K562 (cell line): Measurements from ENCODE around the gene MARS2.
"Not testable (repeated sequence)": the region's sequence is repeated elsewhere in the genome, so short reads cannot be mapped to it uniquely, and the experiment has no call there.

ENCODE experiments used
- FOS ChIP-seq: IDR thresholded peaks from 3 replicates; pipeline ENCODE4 v1.6.1; 2011; ENCODE audit not compliant: insufficient read length; ENCODE audit errors: extremely low read depth
- MYNN ChIP-seq, 2 experiments: sonication (generic); formaldehyde crosslinking in 1 of 2; IDR thresholded peaks; 2 replicates each; pipeline versions ENCODE4 v1.5.0 to v1.6.1; 2016 to 2020; ENCODE audit warnings: antibody characterized with exemption in 1 of 2, missing genetic modification reagents in 1 of 2
- TEAD4 ChIP-seq, 2 experiments: sonication (generic) in 1 of 2; formaldehyde crosslinking in 1 of 2; IDR thresholded peaks; 2 replicates each; pipeline versions ENCODE4 v1.6.1 to v1.8.0; 2012 to 2022; ENCODE audit warnings: borderline replicate concordance in 1 of 2, inconsistent platforms in 1 of 2, low read length in 1 of 2, mild to moderate bottlenecking in 1 of 2, missing genetic modification reagents in 1 of 2
- ZZZ3 ChIP-seq: fragments of 450-650 bp; IDR thresholded peaks from 2 replicates; pipeline ENCODE4 v1.6.1; 2016; ENCODE audit warnings: antibody characterized with exemption, mild to moderate bottlenecking, moderate library complexity
- TF ChIP-seq, protein P1 (sequence below), 3 experiments: IDR thresholded peaks in 2 of 3; conservative IDR thresholded peaks in 1 of 3; 2 replicates each; pipeline ENCODE4 v1.5.1; 2011 to 2012; ENCODE audit warnings: low read length in 3 of 3, mild to moderate bottlenecking in 3 of 3, control low read depth in 2 of 3, improper control_type of control experiment in 1 of 3, inconsistent platforms in 1 of 3, low read depth in 1 of 3, mixed read lengths in 1 of 3, moderate library complexity in 1 of 3; ENCODE audit not compliant: insufficient read depth in 2 of 3
- TF ChIP-seq, protein P2 (sequence below), 2 experiments: IDR thresholded peaks; 2 replicates each; pipeline ENCODE4 v1.6.1; 2012; ENCODE audit warnings: improper control_type of control experiment in 2 of 2, low read depth in 2 of 2, low read length in 2 of 2, borderline replicate concordance in 1 of 2

DNA sequence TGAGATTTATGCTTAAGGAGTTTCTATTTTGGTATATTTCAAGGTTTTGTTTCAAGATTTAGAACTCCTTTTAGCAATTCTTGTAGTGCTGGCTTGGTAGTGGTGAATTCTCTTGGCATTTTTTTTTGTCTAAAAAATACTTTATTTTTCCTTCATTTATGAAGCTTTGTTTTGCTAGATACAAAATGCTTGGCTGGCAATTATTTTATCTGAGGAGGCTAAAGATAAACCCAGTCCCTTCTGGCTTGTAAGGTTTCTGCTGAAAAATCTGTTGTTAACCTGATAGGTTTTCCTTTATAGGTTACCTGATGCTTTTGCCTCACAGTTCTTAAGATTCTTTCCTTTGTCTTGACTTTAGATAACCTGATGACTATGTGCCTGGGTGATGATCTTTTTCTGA is 5.4 kb upstream of the MARS2 start:
- not testable (repeated sequence) for TF ChIP-seq MYNN (IDR thresholded peaks at IDR 0.05); MYNN (CRISPR knock-in tag; IDR thresholded peaks at IDR 0.05); TEAD4 (IDR thresholded peaks at IDR 0.05; ENCODE audit: low read length); TEAD4 (CRISPR knock-in tag; IDR thresholded peaks at IDR 0.05; ENCODE audit: borderline replicate concordance); FOS; ZZZ3
- TF ChIP-seq, protein P1, sequence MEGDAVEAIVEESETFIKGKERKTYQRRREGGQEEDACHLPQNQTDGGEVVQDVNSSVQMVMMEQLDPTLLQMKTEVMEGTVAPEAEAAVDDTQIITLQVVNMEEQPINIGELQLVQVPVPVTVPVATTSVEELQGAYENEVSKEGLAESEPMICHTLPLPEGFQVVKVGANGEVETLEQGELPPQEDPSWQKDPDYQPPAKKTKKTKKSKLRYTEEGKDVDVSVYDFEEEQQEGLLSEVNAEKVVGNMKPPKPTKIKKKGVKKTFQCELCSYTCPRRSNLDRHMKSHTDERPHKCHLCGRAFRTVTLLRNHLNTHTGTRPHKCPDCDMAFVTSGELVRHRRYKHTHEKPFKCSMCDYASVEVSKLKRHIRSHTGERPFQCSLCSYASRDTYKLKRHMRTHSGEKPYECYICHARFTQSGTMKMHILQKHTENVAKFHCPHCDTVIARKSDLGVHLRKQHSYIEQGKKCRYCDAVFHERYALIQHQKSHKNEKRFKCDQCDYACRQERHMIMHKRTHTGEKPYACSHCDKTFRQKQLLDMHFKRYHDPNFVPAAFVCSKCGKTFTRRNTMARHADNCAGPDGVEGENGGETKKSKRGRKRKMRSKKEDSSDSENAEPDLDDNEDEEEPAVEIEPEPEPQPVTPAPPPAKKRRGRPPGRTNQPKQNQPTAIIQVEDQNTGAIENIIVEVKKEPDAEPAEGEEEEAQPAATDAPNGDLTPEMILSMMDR (IDR thresholded peaks at IDR 0.05 in 2 of 3, conservative IDR thresholded peaks at IDR 0.05 in 1 of 3; ENCODE audit: insufficient read depth in 2 of 3, low read depth in 1 of 3, low read length in 3 of 3): not testable (repeated sequence)
- TF ChIP-seq, protein P2, sequence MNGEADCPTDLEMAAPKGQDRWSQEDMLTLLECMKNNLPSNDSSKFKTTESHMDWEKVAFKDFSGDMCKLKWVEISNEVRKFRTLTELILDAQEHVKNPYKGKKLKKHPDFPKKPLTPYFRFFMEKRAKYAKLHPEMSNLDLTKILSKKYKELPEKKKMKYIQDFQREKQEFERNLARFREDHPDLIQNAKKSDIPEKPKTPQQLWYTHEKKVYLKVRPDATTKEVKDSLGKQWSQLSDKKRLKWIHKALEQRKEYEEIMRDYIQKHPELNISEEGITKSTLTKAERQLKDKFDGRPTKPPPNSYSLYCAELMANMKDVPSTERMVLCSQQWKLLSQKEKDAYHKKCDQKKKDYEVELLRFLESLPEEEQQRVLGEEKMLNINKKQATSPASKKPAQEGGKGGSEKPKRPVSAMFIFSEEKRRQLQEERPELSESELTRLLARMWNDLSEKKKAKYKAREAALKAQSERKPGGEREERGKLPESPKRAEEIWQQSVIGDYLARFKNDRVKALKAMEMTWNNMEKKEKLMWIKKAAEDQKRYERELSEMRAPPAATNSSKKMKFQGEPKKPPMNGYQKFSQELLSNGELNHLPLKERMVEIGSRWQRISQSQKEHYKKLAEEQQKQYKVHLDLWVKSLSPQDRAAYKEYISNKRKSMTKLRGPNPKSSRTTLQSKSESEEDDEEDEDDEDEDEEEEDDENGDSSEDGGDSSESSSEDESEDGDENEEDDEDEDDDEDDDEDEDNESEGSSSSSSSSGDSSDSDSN (IDR thresholded peaks at IDR 0.05; ENCODE audit: borderline replicate concordance in 1 of 2, low read depth in 2 of 2, low read length in 2 of 2): not testable (repeated sequence)
